IgD-negative memory B cell (primary cell): ENCODE results near the gene PITPNB. TPM values are rescaled to one million over a fixed set of nuclear protein-coding genes. Genes with fewer than 3 reads are reported as not detected.

Source experiments
- H3K27ac Mint-ChIP-seq, 3 donors: one replicate each; pipeline ENCODE4 v1.8.0; 2020 to 2022; ENCODE audit warnings: mild to moderate bottlenecking in 3 of 3, mixed read lengths in 3 of 3, moderate library complexity in 1 of 3
- H3K27me3 Mint-ChIP-seq: one replicate; pipeline ENCODE4 v1.8.0; 2021; ENCODE audit warnings: mixed read lengths
- H3K36me3 Mint-ChIP-seq: one replicate; pipeline ENCODE4 v1.8.0; 2020; ENCODE audit warnings: mild to moderate bottlenecking, mixed read lengths
- H3K4me1 Mint-ChIP-seq, 3 donors: one replicate each; pipeline ENCODE4 v1.8.0; 2020 to 2022; ENCODE audit warnings: mixed read lengths in 3 of 3, mild to moderate bottlenecking in 1 of 3
- H3K4me3 Mint-ChIP-seq, 4 donors: one replicate each; pipeline ENCODE4 v1.8.0; 2020 to 2022; ENCODE audit warnings: mild to moderate bottlenecking in 4 of 4, mixed read lengths in 4 of 4, moderate library complexity in 3 of 4
- H3K9me3 Mint-ChIP-seq, 3 donors: one replicate each; pipeline ENCODE4 v1.8.0; 2020 to 2021; ENCODE audit warnings: mixed read lengths in 3 of 3, mild to moderate bottlenecking in 1 of 3
- polyA plus RNA-seq: library from polyadenylated mRNA; unstranded; fragments of 300-500 nt; fragmentation: Illumina TruSeq; gene quantifications from one replicate; pipeline ENCODE4 v1.2.3, GENCODE V29; 2021

The PITPNB gene
- polyA plus RNA-seq, 1 donor from 2014 or later: 55.9 TPM

- peaks cover 2 to 8% (median 4%) of the 10 kb centered on the region in 3 donors for H3K4me1 Mint-ChIP-seq
- no peaks in the 10 kb centered on the region for H3K9me3 Mint-ChIP-seq
- H3K27ac Mint-ChIP-seq: no peak overlapping the region
- no peaks in the 10 kb centered on the region for H3K36me3 Mint-ChIP-seq
- H3K4me3 Mint-ChIP-seq: peak overlapping the region in 3 of 4 donors; percentile 52 to 86 (median 62)
- H3K27me3 Mint-ChIP-seq: peaks cover 25% of the 10 kb centered on the region
Measured at GRCh38 chr22:27804470-27805297, 114.4 kb downstream of the PITPNB start.

- H3K4me1 Mint-ChIP-seq: peaks cover 2 to 8% (median 4%) of the 10 kb centered on the region in 3 donors
- H3K36me3 Mint-ChIP-seq: no peaks in the 10 kb centered on the region
- peaks cover 25% of the 10 kb centered on the region for H3K27me3 Mint-ChIP-seq
- H3K27ac Mint-ChIP-seq: no peak overlapping the region
- H3K9me3 Mint-ChIP-seq: no peaks in the 10 kb centered on the region
- no peak overlapping the region for H3K4me3 Mint-ChIP-seq
Measured at GRCh38 chr22:27803841-27804415, 115.1 kb downstream of the PITPNB start.

- no peaks in the 10 kb centered on the region for H3K36me3 Mint-ChIP-seq
- peaks cover 22% of the 10 kb centered on the region for H3K27me3 Mint-ChIP-seq
- peaks cover 2 to 8% (median 4%) of the 10 kb centered on the region in 3 donors for H3K4me1 Mint-ChIP-seq
- peak overlapping the region in 1 of 3 donors; percentile 7 for H3K27ac Mint-ChIP-seq
- no peaks in the 10 kb centered on the region for H3K9me3 Mint-ChIP-seq
- H3K4me3 Mint-ChIP-seq: peak overlapping the region; percentile 83 to 95 (median 90)
Measured at GRCh38 chr22:27802346-27803073, 116.5 kb downstream of the PITPNB start.

Other genes with a start within 250 kb of the PITPNB start
- gene MN1, start 117.5 kb downstream of the PITPNB start, polyA plus RNA-seq: not detected